ENCODE results near the gene LURAP1L. TPM values are rescaled to one million over a fixed set of nuclear protein-coding genes. Genes with fewer than 3 reads are reported as not detected.

Gene LURAP1L
- polyA plus RNA-seq, 1 donor: 10.9 TPM

GRCh38 chr9:12812710-12813109 is 37.9 kb downstream of the LURAP1L start:
- no peak for DNase-seq (ENCODE audit: low read depth)

- no peak for DNase-seq (ENCODE audit: low read depth)
Measured at GRCh38 chr9:12813533-12813932, 38.7 kb downstream of the LURAP1L start.

- DNase-seq (ENCODE audit: low read depth): peak; percentile 65
Measured at GRCh38 chr9:12813960-12814876, 39.4 kb downstream of the LURAP1L start.

GRCh38 chr9:12814877-12815237 is 40.0 kb downstream of the LURAP1L start:
- DNase-seq (ENCODE audit: low read depth): no peak

- DNase-seq (ENCODE audit: low read depth): no peak
Measured at GRCh38 chr9:12815888-12816287, 41.1 kb downstream of the LURAP1L start.

GRCh38 chr9:12816656-12817101 is 41.9 kb downstream of the LURAP1L start:
- DNase-seq (ENCODE audit: low read depth): no peak

GRCh38 chr9:12817702-12818101 is 42.9 kb downstream of the LURAP1L start:
- DNase-seq (ENCODE audit: low read depth): no peak

GRCh38 chr9:12818431-12819000 is 43.7 kb downstream of the LURAP1L start:
- DNase-seq (ENCODE audit: low read depth): no peak

GRCh38 chr9:12819436-12820185 is 44.8 kb downstream of the LURAP1L start:
- no peak for DNase-seq (ENCODE audit: low read depth)

- no peak for DNase-seq (ENCODE audit: low read depth)
Measured at GRCh38 chr9:12822111-12822510, 47.3 kb downstream of the LURAP1L start.

GRCh38 chr9:12826924-12827565 is 52.2 kb downstream of the LURAP1L start:
- no peak for DNase-seq (ENCODE audit: low read depth)

GRCh38 chr9:12833701-12834100 is 58.9 kb downstream of the LURAP1L start:
- DNase-seq (ENCODE audit: low read depth): no peak

- DNase-seq (ENCODE audit: low read depth): no peak
Measured at GRCh38 chr9:12838546-12838945, 63.7 kb downstream of the LURAP1L start.

- no peak for DNase-seq (ENCODE audit: low read depth)
Measured at GRCh38 chr9:12843735-12844134, 68.9 kb downstream of the LURAP1L start.

- no peak for DNase-seq (ENCODE audit: low read depth)
Measured at GRCh38 chr9:12846035-12846434, 71.2 kb downstream of the LURAP1L start.

GRCh38 chr9:12847561-12847960 is 72.7 kb downstream of the LURAP1L start:
- no peak for DNase-seq (ENCODE audit: low read depth)

- no peak for DNase-seq (ENCODE audit: low read depth)
Measured at GRCh38 chr9:12849486-12850003, 74.7 kb downstream of the LURAP1L start.

GRCh38 chr9:12851341-12852090 is 76.7 kb downstream of the LURAP1L start:
- DNase-seq (ENCODE audit: low read depth): no peak

- DNase-seq (ENCODE audit: low read depth): no peak
Measured at GRCh38 chr9:12853051-12853450, 78.2 kb downstream of the LURAP1L start.

GRCh38 chr9:12854221-12854620 is 79.4 kb downstream of the LURAP1L start:
- no peak for DNase-seq (ENCODE audit: low read depth)

GRCh38 chr9:12855066-12855465 is 80.2 kb downstream of the LURAP1L start:
- DNase-seq (ENCODE audit: low read depth): no peak
